Renal pelvis (tissue), 4 donors: ENCODE results near the gene AADACL4. TPM values are rescaled to one million over a fixed set of nuclear protein-coding genes. Genes with fewer than 3 reads are reported as not detected.
"Not testable (repeated sequence)": the region's sequence is repeated elsewhere in the genome, so short reads cannot be mapped to it uniquely, and the experiment has no call there.

ENCODE experiments used
- DNase-seq: peaks from one replicate; pipeline ENCODE4 v3.0.0-alpha.2; 2013
- polyA plus RNA-seq, 3 donors: library from polyadenylated mRNA; unstranded; fragments of 120-200 nt; gene quantifications; one replicate each; pipeline ENCODE4 v1.2.1, GENCODE V29; 2013; ENCODE audit not compliant: insufficient read length in 3 of 3

Gene AADACL4
- polyA plus RNA-seq, 3 donors, result 1.2 to 2.7 (median 2.5) TPM

GRCh38 chr1:12657885-12658512 lies 14.1 kb downstream of the AADACL4 start:
- DNase-seq, result not testable (repeated sequence)

- DNase-seq, result peak; percentile 82
Measured at GRCh38 chr1:12658531-12659453, 14.9 kb downstream of the AADACL4 start.

GRCh38 chr1:12661606-12662219 lies 17.8 kb downstream of the AADACL4 start:
- DNase-seq, result no peak

GRCh38 chr1:12662556-12662955 lies 18.7 kb downstream of the AADACL4 start:
- no peak for DNase-seq

- no peak for DNase-seq
Measured at GRCh38 chr1:12665511-12665910, 21.6 kb downstream of the AADACL4 start.

- no peak for DNase-seq
Measured at GRCh38 chr1:12666141-12666735, 22.4 kb downstream of the AADACL4 start.

- DNase-seq, result no peak
Measured at GRCh38 chr1:12669529-12670068, 25.7 kb downstream of the AADACL4 start.

- no peak for DNase-seq
Measured at GRCh38 chr1:12674358-12674757, 30.5 kb downstream of the AADACL4 start.

- not testable (repeated sequence) for DNase-seq
Measured at GRCh38 chr1:12676122-12676521, 32.2 kb downstream of the AADACL4 start.

GRCh38 chr1:12677565-12677964 lies 33.7 kb downstream of the AADACL4 start:
- DNase-seq, result no peak

- no peak for DNase-seq
Measured at GRCh38 chr1:12678350-12678749, 34.5 kb downstream of the AADACL4 start.

GRCh38 chr1:12678820-12679219 lies 34.9 kb downstream of the AADACL4 start:
- no peak for DNase-seq

- DNase-seq, result no peak
Measured at GRCh38 chr1:12690156-12690555, 46.3 kb downstream of the AADACL4 start.

GRCh38 chr1:12692967-12693782 lies 49.3 kb downstream of the AADACL4 start:
- no peak for DNase-seq

- no peak for DNase-seq
Measured at GRCh38 chr1:12696658-12697057, 52.8 kb downstream of the AADACL4 start.

GRCh38 chr1:12697397-12697796 lies 53.5 kb downstream of the AADACL4 start:
- DNase-seq, result no peak

- DNase-seq, result no peak
Measured at GRCh38 chr1:12703821-12704451, 60.1 kb downstream of the AADACL4 start.

- no peak for DNase-seq
Measured at GRCh38 chr1:12706061-12706460, 62.2 kb downstream of the AADACL4 start.

- no peak for DNase-seq
Measured at GRCh38 chr1:12708396-12709090, 64.7 kb downstream of the AADACL4 start.

- DNase-seq, result no peak
Measured at GRCh38 chr1:12709091-12709491, 65.2 kb downstream of the AADACL4 start.
